Hepatocyte (in vitro differentiated cells): ENCODE results near the gene ANKRD12.

ENCODE experiments used
- EZH2 ChIP-seq: fragments of 200-600 bp; sonication (generic); IDR thresholded peaks from 2 replicates; pipeline ENCODE4 v1.6.1; 2016; ENCODE audit warnings: antibody characterized with exemption, mild to moderate bottlenecking, borderline replicate concordance
- TF ChIP-seq, protein P1 (sequence below): fragments of 200-600 bp; sonication (generic); IDR thresholded peaks from 2 replicates; pipeline ENCODE4 v1.5.1; 2016; ENCODE audit warnings: antibody characterized with exemption, mild to moderate bottlenecking; ENCODE audit not compliant: poor library complexity

GRCh38 chr18:9090578-9090977, 46.0 kb upstream of the ANKRD12 start:
- TF ChIP-seq, protein P1, sequence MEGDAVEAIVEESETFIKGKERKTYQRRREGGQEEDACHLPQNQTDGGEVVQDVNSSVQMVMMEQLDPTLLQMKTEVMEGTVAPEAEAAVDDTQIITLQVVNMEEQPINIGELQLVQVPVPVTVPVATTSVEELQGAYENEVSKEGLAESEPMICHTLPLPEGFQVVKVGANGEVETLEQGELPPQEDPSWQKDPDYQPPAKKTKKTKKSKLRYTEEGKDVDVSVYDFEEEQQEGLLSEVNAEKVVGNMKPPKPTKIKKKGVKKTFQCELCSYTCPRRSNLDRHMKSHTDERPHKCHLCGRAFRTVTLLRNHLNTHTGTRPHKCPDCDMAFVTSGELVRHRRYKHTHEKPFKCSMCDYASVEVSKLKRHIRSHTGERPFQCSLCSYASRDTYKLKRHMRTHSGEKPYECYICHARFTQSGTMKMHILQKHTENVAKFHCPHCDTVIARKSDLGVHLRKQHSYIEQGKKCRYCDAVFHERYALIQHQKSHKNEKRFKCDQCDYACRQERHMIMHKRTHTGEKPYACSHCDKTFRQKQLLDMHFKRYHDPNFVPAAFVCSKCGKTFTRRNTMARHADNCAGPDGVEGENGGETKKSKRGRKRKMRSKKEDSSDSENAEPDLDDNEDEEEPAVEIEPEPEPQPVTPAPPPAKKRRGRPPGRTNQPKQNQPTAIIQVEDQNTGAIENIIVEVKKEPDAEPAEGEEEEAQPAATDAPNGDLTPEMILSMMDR: no peak
- TF ChIP-seq EZH2: no peak
